ENCODE data around the gene PRXL2C.
"Not testable (repeated sequence)": the region's sequence is repeated elsewhere in the genome, so short reads cannot be mapped to it uniquely, and the experiment has no call there.

Gene PRXL2C

GRCh38 chr9:96655198-96655851 is at the start of gene PRXL2C:
Gene PRXL2C, minus strand, starts transcription at chr9:96655317. Its CDS starts 36 bp downstream, at chr9:96655281.
- peak; percentile 6 for DNase-seq

- not testable (repeated sequence) for DNase-seq
These were observed 45.7 kb upstream of the PRXL2C start for GRCh38 chr9:96700721-96701375.

GRCh38 chr9:96691326-96691725 is 36.2 kb upstream of the PRXL2C start:
- DNase-seq, result no peak

- DNase-seq, result no peak
These were observed 33.8 kb upstream of the PRXL2C start for GRCh38 chr9:96688745-96689464.

GRCh38 chr9:96688187-96688586 is 33.1 kb upstream of the PRXL2C start:
- no peak for DNase-seq

- peak; percentile 71 for DNase-seq
These were observed 31.7 kb upstream of the PRXL2C start for GRCh38 chr9:96686638-96687335.

- DNase-seq, result peak; percentile 2
These were observed 25.8 kb upstream of the PRXL2C start for GRCh38 chr9:96680812-96681499.

GRCh38 chr9:96674906-96675538 is 19.9 kb upstream of the PRXL2C start:
- DNase-seq, result no peak

- not testable (repeated sequence) for DNase-seq
These were observed 18.7 kb upstream of the PRXL2C start for GRCh38 chr9:96673786-96674185.

GRCh38 chr9:96668868-96669534 is 13.9 kb upstream of the PRXL2C start:
- no peak for DNase-seq

GRCh38 chr9:96667363-96667728 is 12.2 kb upstream of the PRXL2C start:
- no peak for DNase-seq

- DNase-seq, result peak; percentile 34
These were observed 11.7 kb upstream of the PRXL2C start for GRCh38 chr9:96666653-96667362.

GRCh38 chr9:96665789-96666188 is 10.7 kb upstream of the PRXL2C start:
- DNase-seq, result no peak

GRCh38 chr9:96663506-96664120 is 8.5 kb upstream of the PRXL2C start:
- DNase-seq, result no peak

- DNase-seq, result no peak
These were observed 6.6 kb upstream of the PRXL2C start for GRCh38 chr9:96661711-96662110.

GRCh38 chr9:96660692-96661248 is 5.7 kb upstream of the PRXL2C start:
- DNase-seq, result no peak

- DNase-seq, result peak; percentile 16
These were observed 493 bp downstream of the PRXL2C start for GRCh38 chr9:96654450-96655197.

- no peak for DNase-seq
These were observed 3.5 kb downstream of the PRXL2C start for GRCh38 chr9:96651626-96652025.

GRCh38 chr9:96649620-96650324 is 5.3 kb downstream of the PRXL2C start:
- no peak for DNase-seq

Data from NCI-H526 treated with DMSO at 0.1 percent for 48 hours (cell line).